Omental fat pad (tissue), 4 donors: ENCODE measurements around the gene B9D1. TPM values are rescaled to one million over a fixed set of nuclear protein-coding genes. Genes with fewer than 3 reads are reported as not detected.

Source experiments
- ATAC-seq: fragments of 150-250 bp; one replicate; pipeline ENCODE4 v1.9.1; 2016; ENCODE audit warnings: mild to moderate bottlenecking, moderate library complexity; ENCODE audit not compliant: low FRiP score
- DNase-seq: peaks from one replicate; pipeline ENCODE4 v3.0.0-alpha.2; 2019; ENCODE audit warnings: low spot score
- CTCF ChIP-seq, 3 donors: fragments of 450-650 bp; IDR thresholded peaks; one replicate each; pipeline ENCODE4 v1.5.1; 2016 to 2017; ENCODE audit warnings: antibody characterized with exemption in 3 of 3, mild to moderate bottlenecking in 3 of 3, moderate library complexity in 2 of 3
- total RNA-seq, 4 donors: library from RNA; depleted of rRNA; stranded (reverse); fragments of >200 nt; gene quantifications; one replicate each; pipeline ENCODE4 v1.1.0, GENCODE V29; 2016

B9D1 gene
- total RNA-seq, 4 donors from 2014 or later: 8.0 to 27.4 (median 18.3) TPM

DNA sequence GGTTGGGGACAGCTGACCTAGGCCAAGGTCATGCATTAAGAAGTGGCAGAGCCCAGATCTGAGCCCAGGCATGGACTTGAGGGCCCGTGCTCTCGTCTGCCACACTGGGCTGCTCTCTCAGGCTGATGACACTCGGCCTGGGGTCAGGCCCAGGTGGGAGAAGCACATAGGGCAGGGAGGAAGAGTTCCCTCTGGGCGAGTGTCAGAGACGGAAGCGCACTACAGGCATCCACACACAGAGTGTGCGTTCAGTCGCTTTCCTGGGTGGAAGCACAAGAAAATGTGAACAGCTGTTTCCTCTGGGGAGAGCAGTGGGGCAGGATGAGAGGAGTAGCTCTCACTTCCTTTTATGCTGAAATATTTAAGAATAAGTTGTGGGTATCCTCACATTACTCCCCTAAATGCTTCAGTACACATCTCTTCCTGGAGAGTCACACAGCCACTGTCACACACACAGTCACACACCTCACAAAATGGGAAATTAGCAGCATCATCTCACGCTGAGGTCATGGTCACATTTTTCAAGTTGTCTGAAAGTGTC is 59.7 kb downstream of the B9D1 start:
- TF ChIP-seq CTCF (IDR thresholded peaks at IDR 0.05): no peak
- ATAC-seq: no peak
- no peak for DNase-seq

- no peak for ATAC-seq
- no peak for DNase-seq
- no peak for TF ChIP-seq CTCF (IDR thresholded peaks at IDR 0.05)
These were observed 60.5 kb downstream of the B9D1 start for GRCh38 chr17:19301973-19302372.

GRCh38 chr17:19301274-19301951 is 61.1 kb downstream of the B9D1 start:
- TF ChIP-seq CTCF (IDR thresholded peaks at IDR 0.05): no peak
- ATAC-seq (no peak), DNase-seq (no peak)

DNA sequence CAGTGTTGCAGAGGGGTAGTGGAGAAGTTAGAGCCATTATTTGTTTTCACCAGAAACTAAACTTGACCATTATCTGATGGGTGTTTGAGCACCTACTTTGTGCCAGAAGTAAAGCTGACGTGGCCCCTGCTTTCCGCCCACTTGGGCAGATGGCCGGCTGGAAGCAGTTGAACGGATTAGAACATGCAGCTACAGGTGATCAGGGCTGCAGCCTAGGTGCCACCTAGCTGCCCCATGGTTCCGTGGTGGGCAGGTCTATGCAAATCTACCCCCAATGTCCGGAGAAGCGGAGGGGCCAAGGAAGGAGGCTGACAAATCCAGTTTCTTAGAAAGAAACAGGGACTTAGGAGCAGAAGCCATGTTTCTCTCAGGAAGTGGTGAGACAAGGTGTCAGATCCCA is 62.7 kb downstream of the B9D1 start:
- TF ChIP-seq CTCF (IDR thresholded peaks at IDR 0.05): no peak
- DNase-seq (no peak), ATAC-seq (no peak)

- DNase-seq (no peak), ATAC-seq (no peak)
- no peak for TF ChIP-seq CTCF (IDR thresholded peaks at IDR 0.05)
These were observed 63.2 kb downstream of the B9D1 start for GRCh38 chr17:19299214-19299747.

DNA sequence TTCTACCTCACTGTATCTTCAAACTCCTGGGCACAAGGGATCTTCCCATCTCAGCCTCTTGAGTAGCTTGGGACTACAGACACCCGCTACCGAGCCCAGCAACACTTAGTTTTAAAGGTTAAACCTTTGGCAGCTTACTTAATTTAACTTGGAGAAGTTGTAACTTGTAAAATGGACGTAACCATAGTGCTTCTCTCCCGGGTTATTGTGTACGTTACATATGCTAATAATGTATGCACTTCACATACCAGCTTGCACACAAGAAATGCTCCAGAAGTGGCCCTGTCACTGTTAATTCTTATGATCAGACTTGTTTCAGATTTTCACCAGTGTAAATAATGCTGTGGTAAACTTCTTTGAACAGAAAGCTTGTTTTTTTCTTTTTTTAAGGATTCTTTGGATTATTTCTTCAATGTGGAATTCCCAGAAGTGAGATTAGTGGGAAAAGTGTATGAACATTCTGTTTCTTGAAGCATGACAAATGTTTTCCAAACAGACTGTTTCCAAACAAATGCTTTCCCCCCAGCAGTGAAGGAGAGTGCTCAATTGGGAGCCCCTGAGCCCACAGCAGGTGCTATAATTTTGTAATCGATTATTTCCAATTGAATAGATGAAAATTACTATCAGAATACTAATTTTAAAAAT is 63.8 kb downstream of the B9D1 start:
- TF ChIP-seq CTCF (IDR thresholded peaks at IDR 0.05): no peak
- ATAC-seq (no peak), DNase-seq (no peak)
